GM10847 (cell line): ENCODE results near the gene LGR5.

Experiments
- POLR2A ChIP-seq: IDR thresholded peaks from 2 replicates; pipeline ENCODE4 v1.6.1; 2011; ENCODE audit not compliant: insufficient read length; ENCODE audit errors: extremely low read depth

LGR5 gene

DNA sequence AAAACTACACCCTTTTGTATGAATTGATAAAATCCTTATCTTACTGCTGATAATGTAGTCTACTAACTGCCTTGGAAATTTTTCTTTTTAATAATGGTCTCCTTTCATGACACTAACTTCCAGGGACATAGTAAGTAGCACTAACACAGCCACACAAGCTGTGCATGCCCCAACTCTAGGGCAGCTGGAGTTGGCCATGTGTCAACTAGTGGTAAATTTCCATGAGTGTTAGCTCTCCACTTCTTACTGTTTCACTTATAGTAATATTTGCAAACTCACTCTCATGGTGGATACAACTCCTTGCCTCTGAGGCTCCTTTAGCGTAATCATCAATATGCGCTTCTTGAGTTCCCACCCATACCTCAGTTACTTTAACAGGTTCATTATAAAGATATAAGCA, 38.0 kb downstream of the LGR5 start:
- no peak for TF ChIP-seq POLR2A

DNA sequence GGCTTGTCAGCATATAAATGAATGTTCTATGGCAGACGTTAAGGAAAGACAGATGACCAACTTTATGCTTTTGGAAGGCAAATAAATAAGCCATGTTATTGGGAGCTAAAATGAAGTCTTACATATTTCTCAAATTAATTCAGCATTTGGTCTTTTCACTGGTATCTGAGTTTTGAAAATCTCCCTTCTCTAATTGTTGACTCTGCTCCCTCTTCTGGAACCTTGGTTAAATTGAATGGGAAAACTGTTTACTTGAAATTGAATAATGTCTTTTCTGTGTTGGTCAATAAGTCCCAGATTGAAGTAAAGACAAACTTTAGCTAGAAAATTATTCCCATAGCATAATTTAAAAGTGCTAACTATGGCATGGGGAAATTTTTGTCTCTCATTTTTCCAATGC, 38.7 kb downstream of the LGR5 start:
- no peak for TF ChIP-seq POLR2A

DNA sequence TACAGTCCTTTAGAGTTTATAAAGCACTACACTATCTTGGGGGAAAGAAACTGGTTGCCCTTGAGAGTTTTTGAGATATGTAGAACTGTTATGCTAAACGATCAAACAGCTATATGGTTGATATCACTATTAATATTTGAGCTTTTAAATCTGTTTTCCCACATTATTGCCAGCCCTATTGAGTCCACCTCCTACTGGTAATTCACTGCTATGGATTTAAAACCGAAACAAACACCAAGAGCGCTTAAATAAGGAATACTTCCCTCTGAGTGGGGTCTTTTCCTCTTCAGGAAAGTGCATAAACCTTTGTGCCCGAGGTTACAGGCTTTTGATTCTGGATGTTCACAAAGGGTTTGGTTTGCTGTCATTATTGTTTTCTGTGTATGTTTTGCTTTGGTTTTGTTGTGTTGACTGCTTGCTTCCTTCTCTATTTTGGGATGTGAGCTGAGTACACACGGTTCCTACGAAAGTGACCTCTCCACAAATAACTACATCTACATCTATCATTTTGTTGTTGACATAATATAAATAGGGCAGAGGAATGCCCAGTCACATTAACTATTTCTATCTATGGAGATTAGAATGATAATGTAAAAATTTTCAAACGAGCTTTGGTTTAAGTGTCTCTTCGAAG, 44.8 kb downstream of the LGR5 start:
- TF ChIP-seq POLR2A, result no peak

DNA sequence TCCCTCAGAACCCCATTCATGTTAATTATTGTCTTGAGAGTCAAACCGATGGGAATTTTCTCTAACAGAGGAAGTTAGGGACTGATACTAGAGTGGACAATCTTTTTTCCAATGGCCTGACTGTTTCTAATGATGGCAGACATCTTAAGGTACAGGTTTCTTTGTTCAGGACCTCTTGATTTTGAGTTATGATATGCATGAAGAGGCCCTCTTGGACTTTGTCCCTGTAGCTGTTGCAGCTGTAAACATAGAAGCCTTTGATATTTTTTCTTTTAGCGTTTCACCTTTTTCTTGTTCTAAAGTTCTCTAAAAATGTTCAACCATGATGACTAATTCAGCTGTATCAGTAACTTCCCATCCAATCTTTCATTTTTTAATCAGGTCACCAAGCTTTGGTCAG, 53.0 kb downstream of the LGR5 start:
- TF ChIP-seq POLR2A, result no peak

DNA sequence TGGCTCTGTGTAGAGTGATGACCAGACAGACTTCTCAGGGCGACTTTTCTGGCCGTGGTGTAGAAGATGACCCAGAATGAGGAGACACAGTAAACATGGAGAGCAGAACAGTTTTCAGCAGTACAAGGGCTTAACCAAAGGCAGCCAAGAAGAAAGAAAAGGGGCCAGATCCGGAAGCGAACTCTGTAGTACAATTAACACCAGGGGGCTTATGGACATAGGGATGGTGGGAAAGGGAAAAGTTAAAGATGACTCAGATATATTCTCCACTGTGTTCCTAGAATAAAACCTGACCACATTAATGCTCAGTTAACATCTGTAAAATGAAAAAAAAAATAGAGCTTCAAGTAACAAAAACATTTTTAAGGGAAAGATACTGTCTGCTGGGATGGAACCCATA, 60.2 kb downstream of the LGR5 start:
- no peak for TF ChIP-seq POLR2A

DNA sequence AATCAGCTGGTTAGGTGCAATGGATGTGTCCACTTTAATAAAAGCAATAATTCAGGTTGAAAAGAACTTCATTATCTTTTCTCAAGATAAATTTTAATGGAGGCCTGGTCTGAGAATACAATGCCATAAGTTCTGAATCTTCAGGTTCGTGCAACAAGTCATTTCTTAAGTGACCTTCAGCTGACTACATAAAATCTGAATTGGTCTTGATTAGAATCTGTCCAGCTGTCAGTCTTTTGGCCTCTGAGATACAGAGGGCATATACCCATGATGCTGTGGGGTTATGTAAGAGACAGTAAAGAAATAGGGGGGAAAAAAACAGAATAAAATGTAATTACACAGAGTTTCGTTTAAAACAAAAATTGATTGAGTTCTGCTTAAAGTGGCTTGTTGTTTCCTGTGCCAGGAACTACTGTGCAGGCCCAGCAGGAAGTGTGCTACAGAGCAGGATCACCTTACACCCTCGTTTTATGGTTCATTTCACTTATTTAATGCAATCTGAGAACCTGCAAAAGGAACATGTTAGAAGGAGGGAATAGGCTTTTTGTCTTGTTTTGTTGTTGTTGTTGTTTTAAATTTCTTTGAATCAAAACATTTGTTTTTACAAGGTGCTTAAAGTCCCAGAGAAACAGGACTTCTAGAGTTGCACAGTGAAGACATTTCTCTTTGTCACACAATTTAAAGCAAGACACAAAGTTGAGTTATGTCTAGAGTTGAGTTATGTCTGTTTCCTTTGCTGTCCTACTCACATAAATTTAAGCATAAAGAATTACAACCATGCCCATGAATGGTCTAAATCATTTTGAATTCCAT, 64.2 kb downstream of the LGR5 start:
- no peak for TF ChIP-seq POLR2A

DNA sequence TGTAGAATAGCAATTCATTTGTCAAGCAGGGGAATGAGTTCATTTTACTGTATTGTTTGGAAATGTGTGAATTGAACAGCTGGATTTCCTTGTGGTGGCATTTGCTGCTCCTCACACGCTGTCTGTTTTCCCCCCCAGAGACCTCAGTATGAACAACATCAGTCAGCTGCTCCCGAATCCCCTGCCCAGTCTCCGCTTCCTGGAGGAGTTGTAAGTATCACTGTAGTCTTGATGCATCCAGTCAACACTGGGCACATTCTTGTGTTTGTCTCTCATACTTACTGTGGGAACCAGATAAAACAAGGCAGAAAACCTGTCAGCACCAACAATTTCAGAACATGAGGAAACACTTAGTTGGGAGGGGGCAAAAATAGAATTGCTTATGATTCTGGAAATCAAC, 64.9 kb downstream of the LGR5 start:
- no peak for TF ChIP-seq POLR2A

DNA sequence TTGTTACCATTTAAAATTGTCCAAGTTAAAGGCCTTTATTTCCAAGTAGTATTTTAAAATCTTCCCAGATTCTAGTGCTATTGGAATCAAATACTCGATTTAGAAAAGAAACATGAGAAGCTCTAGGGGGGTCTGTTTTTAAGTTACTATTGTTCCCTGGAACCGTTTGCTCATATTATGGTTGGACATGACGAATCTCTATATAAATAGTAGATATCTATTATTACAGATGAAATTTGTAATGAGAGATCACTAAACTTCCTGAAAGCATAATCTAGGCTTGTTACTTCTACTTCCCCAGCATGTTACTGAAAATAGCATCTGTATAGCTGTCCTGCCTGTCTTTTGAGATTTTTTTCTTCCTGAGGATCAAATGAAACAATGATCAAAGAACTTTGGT, 70.1 kb downstream of the LGR5 start:
- no peak for TF ChIP-seq POLR2A

DNA sequence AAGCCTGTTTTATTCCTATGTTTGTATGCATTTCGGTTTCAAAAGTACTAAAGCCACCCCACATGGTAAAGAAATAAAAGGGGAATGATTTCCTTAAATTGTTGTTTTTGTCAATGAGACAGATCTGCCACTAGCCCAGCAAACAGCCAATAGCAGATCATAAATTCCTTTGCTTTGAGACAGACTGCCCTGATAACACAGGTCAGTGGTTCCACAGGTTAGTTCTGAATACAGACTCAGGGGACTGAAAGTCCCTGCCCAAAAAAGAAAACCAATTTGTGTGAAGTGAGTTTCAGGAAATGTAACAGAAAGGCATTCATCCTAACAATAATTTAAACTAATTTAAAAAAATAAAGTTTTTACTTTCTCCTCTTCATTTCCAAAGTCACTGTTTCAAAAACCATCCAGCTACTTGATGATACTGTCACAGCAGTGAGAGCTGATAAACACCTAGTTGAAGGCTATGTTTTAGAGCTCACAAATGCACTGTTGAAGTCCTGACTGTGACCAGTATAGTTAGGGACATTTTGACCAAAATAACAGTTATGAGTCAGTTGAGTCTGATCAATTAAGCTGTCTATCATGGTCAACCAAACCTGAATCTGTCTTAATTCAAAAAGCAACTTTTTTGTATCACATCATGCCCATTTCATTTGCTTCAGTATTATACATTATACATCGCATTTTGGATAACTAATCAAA, 77.7 kb downstream of the LGR5 start:
- no peak for TF ChIP-seq POLR2A

DNA sequence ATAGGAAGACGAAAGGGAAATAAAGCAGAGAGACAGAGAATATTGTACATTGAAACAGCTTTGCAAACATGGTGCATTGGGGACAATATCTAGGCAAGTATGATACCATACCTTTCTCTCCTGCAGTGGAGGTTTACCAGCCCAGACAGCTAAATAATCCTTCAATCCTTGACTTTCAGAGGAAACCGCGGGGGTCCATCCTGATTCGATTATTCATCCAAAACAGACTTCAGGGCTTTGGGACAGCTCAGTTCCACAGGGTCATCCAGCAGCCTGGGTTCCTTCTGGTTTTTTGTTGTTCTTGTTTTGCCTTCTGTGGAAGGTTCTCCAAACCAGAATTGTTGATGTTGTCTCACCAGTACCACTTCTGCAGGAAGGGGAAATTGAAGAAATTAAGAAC, 81.5 kb downstream of the LGR5 start:
- no peak for TF ChIP-seq POLR2A

DNA sequence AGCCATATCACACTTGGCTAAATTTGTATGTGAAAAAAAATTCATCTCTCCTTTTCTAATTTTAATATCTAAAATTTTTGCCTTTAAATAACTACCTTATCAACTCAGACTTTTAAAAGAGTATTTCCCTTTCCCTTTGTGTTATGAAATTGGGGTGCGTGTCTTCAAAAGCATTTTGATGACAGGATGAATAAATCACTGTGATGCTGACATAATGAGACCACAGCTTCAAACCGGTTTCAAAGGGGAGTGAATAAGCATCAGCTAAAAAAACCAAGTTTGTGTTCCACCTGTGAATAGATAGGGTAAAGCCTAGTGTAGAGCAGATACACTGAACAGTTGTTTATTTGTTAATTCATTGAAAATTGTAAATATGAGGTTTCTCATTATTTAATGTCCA, 85.0 kb downstream of the LGR5 start:
- no peak for TF ChIP-seq POLR2A

DNA sequence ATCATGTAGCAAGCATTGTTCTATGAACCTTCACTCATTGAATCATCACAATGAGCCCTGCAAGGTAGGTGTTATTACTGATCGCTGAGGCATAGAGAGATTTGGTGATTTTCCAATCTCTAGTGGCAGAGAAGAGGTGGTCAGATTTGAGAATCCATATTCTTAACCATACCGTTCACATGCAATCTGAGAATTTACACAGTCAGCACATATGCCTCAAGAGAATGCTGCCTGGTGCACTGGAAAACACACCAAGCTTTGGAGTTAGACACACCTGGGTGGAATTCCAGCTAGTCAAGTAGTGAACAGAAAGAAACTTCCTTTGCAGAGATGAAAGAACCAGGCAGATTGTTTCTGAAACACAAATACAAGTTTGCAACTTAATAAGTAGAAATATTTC, 94.1 kb downstream of the LGR5 start:
- no peak for TF ChIP-seq POLR2A

DNA sequence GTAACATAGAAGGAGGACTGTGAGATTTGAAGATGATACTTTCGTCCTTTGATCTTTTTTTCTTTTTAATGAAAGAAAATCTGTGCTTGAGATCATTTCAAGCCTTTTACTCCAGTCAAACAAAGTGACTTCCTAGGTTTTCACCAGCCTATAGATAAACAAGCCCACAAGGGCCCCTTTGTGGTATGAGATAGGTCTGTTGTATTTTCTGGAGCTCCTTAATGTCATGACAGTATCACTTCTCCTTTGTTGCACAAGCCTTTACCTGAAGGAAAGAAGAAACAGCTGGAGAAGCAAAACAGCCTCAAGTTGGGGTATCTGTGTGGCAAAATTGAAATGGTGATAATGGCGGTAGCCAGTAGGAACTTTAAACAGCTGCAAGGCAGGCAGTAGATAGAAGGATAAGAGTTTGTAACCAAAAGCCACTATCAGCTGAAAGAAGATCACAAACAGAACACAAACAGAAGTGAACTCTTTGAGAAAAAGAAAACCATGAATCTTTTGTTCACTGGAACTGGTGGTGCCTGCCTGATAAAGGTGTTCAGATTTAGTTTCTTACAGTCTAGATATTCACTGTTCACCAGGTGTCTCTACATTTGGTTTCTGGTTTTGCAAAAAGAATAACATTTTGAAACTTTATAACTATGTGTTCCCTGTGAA, 96.8 kb downstream of the LGR5 start:
- TF ChIP-seq POLR2A, result no peak

DNA sequence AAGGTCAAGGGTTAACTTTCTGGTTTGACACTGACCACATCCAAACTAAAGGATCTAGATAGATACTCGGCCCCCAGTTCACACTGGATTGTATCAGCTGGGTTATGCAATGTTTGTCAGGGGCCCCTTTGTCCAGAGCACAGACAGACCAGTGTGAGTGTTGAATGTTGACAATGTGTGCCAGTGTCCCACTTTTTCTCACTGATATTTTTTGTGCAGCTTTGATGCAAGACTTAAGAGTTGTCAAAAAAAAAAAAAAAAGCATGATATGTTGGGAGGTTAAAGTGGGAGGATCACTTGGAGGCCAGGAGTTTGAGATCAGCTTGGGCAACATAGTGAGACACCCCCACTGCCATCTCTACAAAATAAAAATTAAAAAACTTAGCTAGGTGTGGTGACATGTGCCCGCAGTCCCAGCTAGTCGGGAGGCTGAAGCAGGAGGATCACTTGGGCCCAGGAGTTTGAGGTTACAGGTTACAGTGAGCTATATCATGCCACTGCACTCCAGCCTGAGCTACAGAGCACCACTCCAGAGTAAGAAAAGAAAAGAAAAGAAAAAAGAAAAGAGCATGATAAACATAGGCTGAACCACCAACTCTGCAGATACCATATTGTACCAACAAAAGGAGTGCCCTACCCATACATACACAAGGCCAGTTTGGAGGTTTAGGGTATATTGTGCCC, 97.5 kb downstream of the LGR5 start:
- no peak for TF ChIP-seq POLR2A

DNA sequence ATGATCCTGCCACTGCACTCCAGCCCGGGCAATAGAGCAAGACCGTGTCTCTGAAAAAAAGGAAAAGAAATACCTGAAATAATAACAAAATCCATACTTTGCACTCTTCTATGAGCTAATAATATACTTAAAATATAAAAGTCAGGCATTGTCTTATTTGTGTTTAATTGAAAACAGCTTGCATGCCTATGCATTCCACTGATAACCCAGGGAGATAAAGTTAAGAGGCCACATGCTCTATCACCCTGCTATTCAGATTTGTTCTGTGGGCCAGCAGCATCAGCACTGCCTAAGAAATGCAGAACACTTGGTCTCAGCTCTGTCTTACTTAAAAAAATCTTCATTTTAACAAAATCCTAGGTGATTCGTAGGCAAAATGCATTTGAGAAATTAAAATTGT, 99.2 kb downstream of the LGR5 start:
- no peak for TF ChIP-seq POLR2A
